B cell (primary cell): ENCODE data around the gene CLSTN2.

Experiments used
- EZH2 ChIP-seq: IDR thresholded peaks from 2 replicates; pipeline ENCODE4 v1.6.1; 2012; ENCODE audit warnings: borderline replicate concordance, low read depth, mild to moderate bottlenecking, moderate library complexity, low read length; ENCODE audit not compliant: insufficient read depth, poor library complexity, severe bottlenecking
- TF ChIP-seq, protein P1 (sequence below): fragments of 200-600 bp; IDR thresholded peaks from one replicate; pipeline ENCODE4 v1.8.0; 2022; ENCODE audit warnings: antibody characterized with exemption, mild to moderate bottlenecking

DNA sequence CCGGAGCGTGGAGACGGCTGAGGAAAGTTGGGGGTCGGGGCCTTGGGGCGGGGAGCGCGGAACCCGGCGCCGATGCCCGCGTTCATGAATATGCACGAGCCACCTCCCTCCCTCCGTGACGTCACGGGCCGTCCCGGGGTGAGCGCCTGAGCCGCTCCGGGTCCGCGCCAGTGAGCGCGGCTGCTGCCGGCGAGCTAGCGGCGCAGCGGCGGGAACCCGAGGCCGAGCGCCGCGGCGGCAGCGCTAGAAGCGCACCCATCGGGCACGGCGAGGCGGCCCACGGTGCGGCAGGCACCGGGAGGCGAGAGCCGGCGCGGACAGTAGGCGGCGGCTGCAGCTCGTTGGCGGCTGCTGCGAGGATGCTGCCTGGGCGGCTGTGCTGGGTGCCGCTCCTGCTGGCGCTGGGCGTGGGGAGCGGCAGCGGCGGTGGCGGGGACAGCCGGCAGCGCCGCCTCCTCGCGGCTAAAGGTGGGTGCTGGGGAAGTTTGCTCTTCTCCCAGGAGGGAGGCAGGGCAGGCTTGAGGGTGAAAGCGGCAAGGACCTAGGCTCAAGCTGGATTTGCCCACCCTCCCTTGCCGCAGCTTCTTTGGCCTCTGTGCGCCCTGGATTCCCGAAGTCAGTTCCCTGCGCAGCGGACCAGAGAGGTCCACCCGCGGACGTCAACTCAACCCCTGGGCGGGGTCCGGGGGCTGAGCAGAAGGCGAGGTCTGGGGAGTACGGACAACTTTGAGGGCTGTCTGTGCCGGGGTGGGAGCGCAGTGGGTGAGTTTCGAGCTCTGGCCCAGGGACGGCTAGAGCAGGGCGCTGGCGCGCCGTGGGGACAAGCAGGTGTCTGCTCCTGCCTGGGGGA, at the start of gene CLSTN2:
- TF ChIP-seq EZH2 = no peak
- TF ChIP-seq, protein P1, sequence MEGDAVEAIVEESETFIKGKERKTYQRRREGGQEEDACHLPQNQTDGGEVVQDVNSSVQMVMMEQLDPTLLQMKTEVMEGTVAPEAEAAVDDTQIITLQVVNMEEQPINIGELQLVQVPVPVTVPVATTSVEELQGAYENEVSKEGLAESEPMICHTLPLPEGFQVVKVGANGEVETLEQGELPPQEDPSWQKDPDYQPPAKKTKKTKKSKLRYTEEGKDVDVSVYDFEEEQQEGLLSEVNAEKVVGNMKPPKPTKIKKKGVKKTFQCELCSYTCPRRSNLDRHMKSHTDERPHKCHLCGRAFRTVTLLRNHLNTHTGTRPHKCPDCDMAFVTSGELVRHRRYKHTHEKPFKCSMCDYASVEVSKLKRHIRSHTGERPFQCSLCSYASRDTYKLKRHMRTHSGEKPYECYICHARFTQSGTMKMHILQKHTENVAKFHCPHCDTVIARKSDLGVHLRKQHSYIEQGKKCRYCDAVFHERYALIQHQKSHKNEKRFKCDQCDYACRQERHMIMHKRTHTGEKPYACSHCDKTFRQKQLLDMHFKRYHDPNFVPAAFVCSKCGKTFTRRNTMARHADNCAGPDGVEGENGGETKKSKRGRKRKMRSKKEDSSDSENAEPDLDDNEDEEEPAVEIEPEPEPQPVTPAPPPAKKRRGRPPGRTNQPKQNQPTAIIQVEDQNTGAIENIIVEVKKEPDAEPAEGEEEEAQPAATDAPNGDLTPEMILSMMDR = no peak
